HEK293 (cell line): Measurements from ENCODE around the gene CUL9.

ENCODE experiments used
- CTCF ChIA-PET: fragments of 350-600 bp; formaldehyde crosslinking; extraction: SDS; loops from one replicate; lab custom pipeline; 2021; ENCODE audit warnings: antibody characterized with exemption; lab: Yijun Ruan, JAX
- POLR2A ChIA-PET: fragments of 300-600 bp; formaldehyde crosslinking; extraction: SDS; loops from one replicate; lab custom pipeline; 2020; ENCODE audit warnings: antibody characterized with exemption, inconsistent platforms; lab: Yijun Ruan, JAX
- H3K27ac ChIP-seq: fragments of 200-500 bp; sonication (Bioruptor generic); 2 replicates; pipeline ENCODE4 v1.5.1; 2014; ENCODE audit warnings: low read depth, low read length, control low read depth, inconsistent platforms; ENCODE audit errors: extremely low read depth
- H3K36me3 ChIP-seq, 2 experiments: fragments of 200-500 bp in 1 of 2; sonication (Bioruptor generic) in 1 of 2; 1 replicate in 1 of 2; 2 replicates in 1 of 2; pipeline ENCODE4 v1.5.1; 2014 to 2017; ENCODE audit warnings: inconsistent platforms in 2 of 2, low read length in 2 of 2; ENCODE audit not compliant: control insufficient read depth in 2 of 2, insufficient read depth in 1 of 2
- H3K4me1 ChIP-seq: fragments of 200-500 bp; sonication (Bioruptor generic); 2 replicates; pipeline ENCODE4 v1.5.1; 2014; ENCODE audit warnings: mild to moderate bottlenecking, low read length, inconsistent platforms; ENCODE audit not compliant: control insufficient read depth, insufficient read depth
- H3K4me3 ChIP-seq: 2 replicates; pipeline ENCODE4 v1.5.1; 2011; ENCODE audit warnings: low read depth, mild to moderate bottlenecking, control low read depth, low read length, moderate library complexity
- H3K9me3 ChIP-seq: fragments of 200-500 bp; sonication (Bioruptor generic); 2 replicates; pipeline ENCODE4 v1.5.1; 2014; ENCODE audit warnings: low read depth, low read length, inconsistent platforms; ENCODE audit not compliant: control insufficient read depth, insufficient read depth
- EGR2 ChIP-seq: fragments of 450-650 bp; formaldehyde crosslinking; IDR thresholded peaks from 2 replicates; pipeline ENCODE4 v1.5.1; 2016; ENCODE audit warnings: low read depth, missing biosample characterization, missing genetic modification characterization
- GLI4 ChIP-seq: fragments of 450-650 bp; formaldehyde crosslinking; IDR thresholded peaks from 2 replicates; pipeline ENCODE4 v1.5.1; 2016; ENCODE audit warnings: missing biosample characterization, missing genetic modification characterization
- IKZF3 ChIP-seq: fragments of 450-650 bp; IDR thresholded peaks from 2 replicates; pipeline ENCODE4 v1.5.0; 2018; ENCODE audit warnings: missing biosample characterization, mild to moderate bottlenecking, missing genetic modification characterization, moderate library complexity
- KLF1 ChIP-seq: fragments of 450-650 bp; formaldehyde crosslinking; IDR thresholded peaks from 2 replicates; pipeline ENCODE4 v1.5.1; 2016; ENCODE audit warnings: missing biosample characterization, missing genetic modification characterization
- KLF10 ChIP-seq: fragments of 450-650 bp; IDR thresholded peaks from 2 replicates; pipeline ENCODE4 v1.5.1; 2018; ENCODE audit warnings: missing biosample characterization, mild to moderate bottlenecking, missing genetic modification characterization
- KLF9 ChIP-seq: fragments of 450-650 bp; formaldehyde crosslinking; IDR thresholded peaks from 2 replicates; pipeline ENCODE4 v1.5.1; 2016; ENCODE audit warnings: missing biosample characterization, missing genetic modification characterization, low read depth
- PRDM1 ChIP-seq: fragments of 450-650 bp; formaldehyde crosslinking; IDR thresholded peaks from 2 replicates; pipeline ENCODE4; 2016; ENCODE audit warnings: missing biosample characterization, missing genetic modification characterization
- RBAK ChIP-seq: fragments of 450-650 bp; formaldehyde crosslinking; IDR thresholded peaks from 2 replicates; pipeline ENCODE4 v1.5.1; 2016; ENCODE audit warnings: missing biosample characterization, missing genetic modification characterization
- SP2 ChIP-seq: fragments of 450-650 bp; formaldehyde crosslinking; IDR thresholded peaks from 2 replicates; pipeline ENCODE4 v1.5.1; 2016; ENCODE audit warnings: missing biosample characterization, missing genetic modification characterization
- TRIM28 ChIP-seq: IDR thresholded peaks from 2 replicates; pipeline ENCODE4 v1.6.1; 2011; ENCODE audit warnings: low read length, control low read depth, borderline replicate concordance
- ZBTB1 ChIP-seq: fragments of 450-650 bp; formaldehyde crosslinking; IDR thresholded peaks from 2 replicates; pipeline ENCODE4 v1.5.1; 2016; ENCODE audit warnings: missing biosample characterization, missing genetic modification characterization
- ZBTB10 ChIP-seq: fragments of 450-650 bp; formaldehyde crosslinking; IDR thresholded peaks from 2 replicates; pipeline ENCODE4 v1.5.1; 2016; ENCODE audit warnings: missing biosample characterization, missing genetic modification characterization
- ZBTB17 ChIP-seq: fragments of 450-650 bp; formaldehyde crosslinking; IDR thresholded peaks from 2 replicates; pipeline ENCODE4 v1.5.1; 2016; ENCODE audit warnings: missing biosample characterization, missing genetic modification characterization
- ZBTB21 ChIP-seq: fragments of 450-650 bp; formaldehyde crosslinking; IDR thresholded peaks from 2 replicates; pipeline ENCODE4 v1.5.1; 2017; ENCODE audit warnings: missing biosample characterization, missing genetic modification characterization
- ZBTB7A ChIP-seq: fragments of 450-650 bp; formaldehyde crosslinking; IDR thresholded peaks from 2 replicates; pipeline ENCODE4 v1.5.1; 2016; ENCODE audit warnings: low read depth, missing biosample characterization, missing genetic modification characterization
- ZNF155 ChIP-seq: fragments of 450-650 bp; formaldehyde crosslinking; IDR thresholded peaks from 2 replicates; pipeline ENCODE4 v1.5.1; 2016; ENCODE audit warnings: missing biosample characterization, missing genetic modification characterization
- ZNF223 ChIP-seq: fragments of 450-650 bp; formaldehyde crosslinking; IDR thresholded peaks from 2 replicates; pipeline ENCODE4 v1.5.1; 2016; ENCODE audit warnings: missing biosample characterization, missing genetic modification characterization
- ZNF335 ChIP-seq: fragments of 450-650 bp; formaldehyde crosslinking; conservative IDR thresholded peaks from 2 replicates; pipeline ENCODE4 v1.5.1; 2016; ENCODE audit warnings: missing biosample characterization, missing genetic modification characterization
- ZNF350 ChIP-seq: fragments of 450-650 bp; formaldehyde crosslinking; IDR thresholded peaks from 2 replicates; pipeline ENCODE4 v1.5.0; 2017; ENCODE audit warnings: missing biosample characterization, mild to moderate bottlenecking, missing genetic modification characterization
- ZNF391 ChIP-seq: fragments of 450-650 bp; formaldehyde crosslinking; IDR thresholded peaks from 2 replicates; pipeline ENCODE4 v1.5.1; 2016; ENCODE audit warnings: low read depth, missing biosample characterization, missing genetic modification characterization, borderline replicate concordance
- ZNF473 ChIP-seq: fragments of 450-650 bp; formaldehyde crosslinking; IDR thresholded peaks from 2 replicates; pipeline ENCODE4 v1.5.1; 2017; ENCODE audit warnings: missing biosample characterization, missing genetic modification characterization
- ZNF514 ChIP-seq: fragments of 450-650 bp; formaldehyde crosslinking; IDR thresholded peaks from 2 replicates; pipeline ENCODE4 v1.5.1; 2016; ENCODE audit warnings: missing biosample characterization, missing genetic modification characterization
- ZNF521 ChIP-seq: fragments of 450-650 bp; formaldehyde crosslinking; IDR thresholded peaks from 2 replicates; pipeline ENCODE4 v1.5.1; 2017; ENCODE audit warnings: missing biosample characterization, mild to moderate bottlenecking, missing genetic modification characterization
- ZNF571 ChIP-seq: fragments of 450-650 bp; formaldehyde crosslinking; IDR thresholded peaks from 2 replicates; pipeline ENCODE4 v1.5.0; 2017; ENCODE audit warnings: missing biosample characterization, missing genetic modification characterization
- ZNF585B ChIP-seq: fragments of 450-650 bp; formaldehyde crosslinking; IDR thresholded peaks from 2 replicates; pipeline ENCODE4 v1.5.1; 2016; ENCODE audit warnings: missing biosample characterization, missing genetic modification characterization
- ZNF600 ChIP-seq: fragments of 450-650 bp; formaldehyde crosslinking; IDR thresholded peaks from 2 replicates; pipeline ENCODE4 v1.5.1; 2016; ENCODE audit warnings: missing biosample characterization, missing genetic modification characterization
- ZNF629 ChIP-seq: fragments of 450-650 bp; formaldehyde crosslinking; IDR thresholded peaks from 2 replicates; pipeline ENCODE4 v1.5.1; 2017; ENCODE audit warnings: missing biosample characterization, missing genetic modification characterization
- ZNF76 ChIP-seq: fragments of 450-650 bp; formaldehyde crosslinking; IDR thresholded peaks from 2 replicates; pipeline ENCODE4; 2016; ENCODE audit warnings: low read depth, missing biosample characterization, missing genetic modification characterization, borderline replicate concordance
- TF ChIP-seq, protein P1 (sequence below): fragments of 450-650 bp; formaldehyde crosslinking; IDR thresholded peaks from 2 replicates; pipeline ENCODE4 v1.5.1; 2016; ENCODE audit warnings: missing biosample characterization, missing genetic modification characterization
- TF ChIP-seq, protein P2 (sequence below): fragments of 450-650 bp; formaldehyde crosslinking; IDR thresholded peaks from 2 replicates; pipeline ENCODE4 v1.5.1; 2016; ENCODE audit warnings: missing biosample characterization, missing genetic modification characterization
- TF ChIP-seq, protein P3 (sequence below): fragments of 450-650 bp; formaldehyde crosslinking; IDR thresholded peaks from 2 replicates; pipeline ENCODE4 v1.5.1; 2016; ENCODE audit warnings: missing biosample characterization, missing genetic modification characterization, low read depth
- TF ChIP-seq, protein P4 (sequence below): fragments of 450-650 bp; formaldehyde crosslinking; IDR thresholded peaks from 2 replicates; pipeline ENCODE4 v1.5.1; 2016; ENCODE audit warnings: missing biosample characterization, missing genetic modification characterization

CUL9 gene

GRCh38 chr6:43180985-43181384, 1.0 kb upstream of the CUL9 start (continued):
- peak; percentile 39; the same call in 1 of the 2 replicates for TF ChIP-seq ZNF76 (tag by site-specific recombination)
- TF ChIP-seq, protein P1, sequence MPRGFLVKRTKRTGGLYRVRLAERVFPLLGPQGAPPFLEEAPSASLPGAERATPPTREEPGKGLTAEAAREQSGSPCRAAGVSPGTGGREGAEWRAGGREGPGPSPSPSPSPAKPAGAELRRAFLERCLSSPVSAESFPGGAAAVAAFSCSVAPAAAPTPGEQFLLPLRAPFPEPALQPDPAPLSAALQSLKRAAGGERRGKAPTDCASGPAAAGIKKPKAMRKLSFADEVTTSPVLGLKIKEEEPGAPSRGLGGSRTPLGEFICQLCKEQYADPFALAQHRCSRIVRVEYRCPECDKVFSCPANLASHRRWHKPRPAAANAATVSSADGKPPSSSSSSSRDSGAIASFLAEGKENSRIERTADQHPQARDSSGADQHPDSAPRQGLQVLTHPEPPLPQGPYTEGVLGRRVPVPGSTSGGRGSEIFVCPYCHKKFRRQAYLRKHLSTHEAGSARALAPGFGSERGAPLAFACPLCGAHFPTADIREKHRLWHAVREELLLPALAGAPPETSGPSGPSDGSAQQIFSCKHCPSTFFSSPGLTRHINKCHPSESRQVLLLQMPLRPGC (tag by site-specific recombination): no peak
- TF ChIP-seq RBAK (tag by site-specific recombination): no peak
- TF ChIP-seq TRIM28: no peak
- TF ChIP-seq EGR2 (tag by site-specific recombination): peak; percentile 74
- TF ChIP-seq IKZF3 (tag by site-specific recombination): no peak
- no peak for TF ChIP-seq ZNF521 (tag by site-specific recombination)
- no peak for TF ChIP-seq ZBTB7A (tag by site-specific recombination)
- peak; percentile 30; the same call in 1 of the 2 replicates for TF ChIP-seq SP2 (tag by site-specific recombination)
- TF ChIP-seq, protein P2, sequence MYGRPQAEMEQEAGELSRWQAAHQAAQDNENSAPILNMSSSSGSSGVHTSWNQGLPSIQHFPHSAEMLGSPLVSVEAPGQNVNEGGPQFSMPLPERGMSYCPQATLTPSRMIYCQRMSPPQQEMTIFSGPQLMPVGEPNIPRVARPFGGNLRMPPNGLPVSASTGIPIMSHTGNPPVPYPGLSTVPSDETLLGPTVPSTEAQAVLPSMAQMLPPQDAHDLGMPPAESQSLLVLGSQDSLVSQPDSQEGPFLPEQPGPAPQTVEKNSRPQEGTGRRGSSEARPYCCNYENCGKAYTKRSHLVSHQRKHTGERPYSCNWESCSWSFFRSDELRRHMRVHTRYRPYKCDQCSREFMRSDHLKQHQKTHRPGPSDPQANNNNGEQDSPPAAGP (tag by site-specific recombination): peak; percentile 67
- TF ChIP-seq ZNF391 (tag by site-specific recombination): 0 out of 2 replicates have a peak, but pooled peaks have one; percentile 42
- TF ChIP-seq ZNF350 (tag by site-specific recombination): no peak
- peak; percentile 57; the same call in 1 of the 2 replicates for TF ChIP-seq ZNF600 (tag by site-specific recombination)
- peak; percentile 65 for TF ChIP-seq ZBTB17
- TF ChIP-seq, protein P3, sequence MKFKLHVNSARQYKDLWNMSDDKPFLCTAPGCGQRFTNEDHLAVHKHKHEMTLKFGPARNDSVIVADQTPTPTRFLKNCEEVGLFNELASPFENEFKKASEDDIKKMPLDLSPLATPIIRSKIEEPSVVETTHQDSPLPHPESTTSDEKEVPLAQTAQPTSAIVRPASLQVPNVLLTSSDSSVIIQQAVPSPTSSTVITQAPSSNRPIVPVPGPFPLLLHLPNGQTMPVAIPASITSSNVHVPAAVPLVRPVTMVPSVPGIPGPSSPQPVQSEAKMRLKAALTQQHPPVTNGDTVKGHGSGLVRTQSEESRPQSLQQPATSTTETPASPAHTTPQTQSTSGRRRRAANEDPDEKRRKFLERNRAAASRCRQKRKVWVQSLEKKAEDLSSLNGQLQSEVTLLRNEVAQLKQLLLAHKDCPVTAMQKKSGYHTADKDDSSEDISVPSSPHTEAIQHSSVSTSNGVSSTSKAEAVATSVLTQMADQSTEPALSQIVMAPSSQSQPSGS: no peak
- TF ChIP-seq, protein P4, sequence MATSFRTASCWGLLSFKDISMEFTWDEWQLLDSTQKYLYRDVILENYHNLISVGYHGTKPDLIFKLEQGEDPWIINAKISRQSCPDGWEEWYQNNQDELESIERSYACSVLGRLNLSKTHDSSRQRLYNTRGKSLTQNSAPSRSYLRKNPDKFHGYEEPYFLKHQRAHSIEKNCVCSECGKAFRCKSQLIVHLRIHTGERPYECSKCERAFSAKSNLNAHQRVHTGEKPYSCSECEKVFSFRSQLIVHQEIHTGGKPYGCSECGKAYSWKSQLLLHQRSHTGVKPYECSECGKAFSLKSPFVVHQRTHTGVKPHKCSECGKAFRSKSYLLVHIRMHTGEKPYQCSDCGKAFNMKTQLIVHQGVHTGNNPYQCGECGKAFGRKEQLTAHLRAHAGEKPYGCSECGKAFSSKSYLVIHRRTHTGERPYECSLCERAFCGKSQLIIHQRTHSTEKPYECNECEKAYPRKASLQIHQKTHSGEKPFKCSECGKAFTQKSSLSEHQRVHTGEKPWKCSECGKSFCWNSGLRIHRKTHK (tag by site-specific recombination): no peak
- TF ChIP-seq KLF9 (tag by site-specific recombination): peak; percentile 42; the same call in 1 of the 2 replicates
- TF ChIP-seq ZNF585B (tag by site-specific recombination): no peak
- TF ChIP-seq ZNF514 (tag by site-specific recombination): no peak
- TF ChIP-seq ZNF473 (tag by site-specific recombination): no peak
- TF ChIP-seq ZNF335 (tag by site-specific recombination): no peak
- peak; percentile 24; the same call in 1 of the 2 replicates for TF ChIP-seq KLF1 (tag by site-specific recombination)
- no peak for TF ChIP-seq ZNF155 (tag by site-specific recombination)

DNA sequence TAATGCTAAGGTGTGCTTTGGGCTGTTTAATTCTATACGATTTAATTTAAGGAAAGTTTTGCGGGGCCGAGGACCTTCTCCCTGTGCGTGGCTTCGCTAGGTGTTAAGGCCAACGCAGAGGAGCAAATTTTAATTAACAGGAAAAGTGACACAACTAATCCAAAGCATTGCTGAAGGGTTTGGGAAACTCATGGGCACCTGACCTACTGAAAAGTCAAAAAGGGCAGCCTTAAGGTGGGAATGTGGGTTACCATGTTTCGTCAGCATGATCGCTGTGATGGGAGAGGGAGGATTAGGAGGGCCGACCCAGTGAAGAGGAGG, 415 bp upstream of the CUL9 start:
- POLR2A ChIA-PET: interaction anchor here (0.8 to 1.9 kb wide), 12 partner anchors 9 to 399 kb away, joined by 4 to 12 read pairs (median 6); partner anchors contain the start of genes BICRAL, CUL7, KLC4 and KLHDC3
- Histone ChIP-seq H3K36me3 (peaks cover 10 to 54% of the 10 kb centered on the region in 2 experiments), H3K9me3 (no peaks in the 10 kb centered on the region), H3K4me1 (peaks cover 3% of the 10 kb centered on the region; the same call in 1 of the 2 replicates), H3K27ac (peak overlapping the region; percentile 59), H3K4me3 (peak overlapping the region; percentile 64)
- CTCF ChIA-PET: interaction anchor here (1.4 kb wide), 1 partner anchor 47 kb away, joined by 5 read pairs; the partner anchor contains the start of gene DNPH1
- TF ChIP-seq ZNF223 (tag by site-specific recombination): no peak
- no peak for TF ChIP-seq ZNF571
- TF ChIP-seq GLI4 (tag by site-specific recombination): peak; percentile 34; the same call in 1 of the 2 replicates
- no peak for TF ChIP-seq ZBTB1 (tag by site-specific recombination)
- 0 out of 2 replicates have a peak, but pooled peaks have one; percentile 3 for TF ChIP-seq KLF10 (tag by site-specific recombination)
- peak; percentile 69; the same call in 1 of the 2 replicates for TF ChIP-seq ZBTB10 (tag by site-specific recombination)
- peak; percentile 26; the same call in 1 of the 2 replicates for TF ChIP-seq ZBTB21 (tag by site-specific recombination)
- TF ChIP-seq ZNF629 (tag by site-specific recombination): 0 out of 2 replicates have a peak, but pooled peaks have one; percentile 31
- peak; percentile 12; the same call in 1 of the 2 replicates for TF ChIP-seq PRDM1 (tag by site-specific recombination)
- TF ChIP-seq, all 188 proteins: peak for 6
